Measurements from ENCODE around the gene DLG1. TPM values are rescaled to one million over a fixed set of nuclear protein-coding genes. Genes with fewer than 3 reads are reported as not detected.
A peak's percentile ranks its signal among the peaks of the same experiment; 100 is the strongest.

Gene DLG1
- total and polyA plus RNA-seq, 2 experiments from 2014 or later = 54.8 to 128 TPM

DNA sequence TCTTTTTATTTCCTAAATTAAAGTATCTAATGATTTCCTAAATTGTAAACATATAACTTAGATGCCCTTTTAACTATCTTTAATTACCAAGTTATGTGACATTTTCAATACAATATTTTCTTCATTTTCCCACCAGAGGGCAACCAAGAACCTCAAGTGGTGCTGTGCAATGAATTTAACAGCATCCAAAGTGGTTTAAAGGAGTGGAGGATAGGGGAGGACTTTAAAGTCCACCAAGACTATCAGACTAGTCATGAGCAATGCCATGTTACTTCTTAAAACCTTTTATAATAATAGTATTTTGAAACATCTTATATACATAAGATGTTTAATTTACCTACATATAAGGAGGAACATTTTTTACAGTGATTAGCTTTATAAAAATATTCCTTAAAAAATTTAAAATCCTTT is 74.4 kb downstream of the DLG1 start:
- no peak overlapping the region for H3K4me2 ChIP-seq
- H3K4me3 ChIP-seq = no peak overlapping the region
- no peaks in the 10 kb centered on the region for H3K9me3 ChIP-seq (ENCODE audit: low read depth)
- H2AFZ ChIP-seq = no peak overlapping the region
- H3K27me3 ChIP-seq = no peaks in the 10 kb centered on the region
- H3K36me3 ChIP-seq (replicated peaks; ENCODE audit: insufficient read depth, low read depth) = no peaks in the 10 kb centered on the region
- H3K79me2 ChIP-seq = peaks cover 97% of the 10 kb centered on the region
- H3K9me2 ChIP-seq (replicated peaks; ENCODE audit: insufficient read depth) = no peaks in the 10 kb centered on the region
- peak; percentile 61 for DNase-seq (ENCODE audit: low spot score)
- H3K4me1 ChIP-seq (ENCODE audit: insufficient read depth) = peaks cover 14% of the 10 kb centered on the region
- TF ChIP-seq EZH2 (IDR thresholded peaks at IDR 0.05; ENCODE audit: borderline replicate concordance) (no peak), EZH2phosphoT487 (IDR thresholded peaks at IDR 0.05; ENCODE audit: low read depth, severe bottlenecking, unreplicated experiment) (no peak)
- TF ChIP-seq, protein P1, sequence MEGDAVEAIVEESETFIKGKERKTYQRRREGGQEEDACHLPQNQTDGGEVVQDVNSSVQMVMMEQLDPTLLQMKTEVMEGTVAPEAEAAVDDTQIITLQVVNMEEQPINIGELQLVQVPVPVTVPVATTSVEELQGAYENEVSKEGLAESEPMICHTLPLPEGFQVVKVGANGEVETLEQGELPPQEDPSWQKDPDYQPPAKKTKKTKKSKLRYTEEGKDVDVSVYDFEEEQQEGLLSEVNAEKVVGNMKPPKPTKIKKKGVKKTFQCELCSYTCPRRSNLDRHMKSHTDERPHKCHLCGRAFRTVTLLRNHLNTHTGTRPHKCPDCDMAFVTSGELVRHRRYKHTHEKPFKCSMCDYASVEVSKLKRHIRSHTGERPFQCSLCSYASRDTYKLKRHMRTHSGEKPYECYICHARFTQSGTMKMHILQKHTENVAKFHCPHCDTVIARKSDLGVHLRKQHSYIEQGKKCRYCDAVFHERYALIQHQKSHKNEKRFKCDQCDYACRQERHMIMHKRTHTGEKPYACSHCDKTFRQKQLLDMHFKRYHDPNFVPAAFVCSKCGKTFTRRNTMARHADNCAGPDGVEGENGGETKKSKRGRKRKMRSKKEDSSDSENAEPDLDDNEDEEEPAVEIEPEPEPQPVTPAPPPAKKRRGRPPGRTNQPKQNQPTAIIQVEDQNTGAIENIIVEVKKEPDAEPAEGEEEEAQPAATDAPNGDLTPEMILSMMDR (IDR thresholded peaks at IDR 0.05; ENCODE audit: poor library complexity) = peak; percentile 66
- H4K20me1 ChIP-seq (ENCODE audit: insufficient read depth, poor library complexity, severe bottlenecking) = peaks cover 42% of the 10 kb centered on the region
- no peak overlapping the region for H3K27ac ChIP-seq

DNA sequence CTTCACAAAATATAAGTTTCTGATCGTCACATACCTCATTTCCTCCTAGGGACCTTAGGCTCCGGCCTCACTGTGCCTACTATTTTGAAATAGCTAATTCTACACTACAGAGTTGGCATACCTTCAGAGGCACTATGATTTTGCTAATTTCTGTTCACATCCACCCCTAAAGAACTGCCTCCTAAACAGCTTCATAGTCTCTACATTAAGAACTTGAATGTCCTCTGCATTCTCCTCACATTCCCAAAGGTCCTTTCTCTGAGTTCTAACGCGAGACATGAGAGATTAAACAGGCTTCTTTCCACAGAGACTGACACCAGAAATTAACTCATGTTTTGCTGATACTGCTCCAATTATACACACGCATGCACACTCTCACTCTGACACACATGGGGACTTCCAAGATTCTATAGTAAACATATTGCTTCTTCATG is 75.5 kb downstream of the DLG1 start:
- H3K79me2 ChIP-seq = peaks cover 97% of the 10 kb centered on the region
- H3K4me1 ChIP-seq (ENCODE audit: insufficient read depth) = peaks cover 6% of the 10 kb centered on the region
- no peak overlapping the region for H3K27ac ChIP-seq
- no peak for TF ChIP-seq EZH2phosphoT487 (IDR thresholded peaks at IDR 0.05; ENCODE audit: low read depth, severe bottlenecking, unreplicated experiment)
- H3K9me2 ChIP-seq (replicated peaks; ENCODE audit: insufficient read depth) = no peaks in the 10 kb centered on the region
- H3K36me3 ChIP-seq (replicated peaks; ENCODE audit: insufficient read depth, low read depth) = no peaks in the 10 kb centered on the region
- 62% methylated on average over 5 of the region's 5 CpGs for WGBS (ENCODE audit: low lambda C conversion rate, missing lambda C conversion rate)
- peaks cover 34% of the 10 kb centered on the region for H4K20me1 ChIP-seq (ENCODE audit: insufficient read depth, poor library complexity, severe bottlenecking)
- no peak overlapping the region for H3K4me2 ChIP-seq
- H3K9me3 ChIP-seq (ENCODE audit: low read depth) = no peaks in the 10 kb centered on the region
- no peak for DNase-seq (ENCODE audit: low spot score)
- H2AFZ ChIP-seq = no peak overlapping the region
- no peaks in the 10 kb centered on the region for H3K27me3 ChIP-seq
- no peak overlapping the region for H3K4me3 ChIP-seq

DNA sequence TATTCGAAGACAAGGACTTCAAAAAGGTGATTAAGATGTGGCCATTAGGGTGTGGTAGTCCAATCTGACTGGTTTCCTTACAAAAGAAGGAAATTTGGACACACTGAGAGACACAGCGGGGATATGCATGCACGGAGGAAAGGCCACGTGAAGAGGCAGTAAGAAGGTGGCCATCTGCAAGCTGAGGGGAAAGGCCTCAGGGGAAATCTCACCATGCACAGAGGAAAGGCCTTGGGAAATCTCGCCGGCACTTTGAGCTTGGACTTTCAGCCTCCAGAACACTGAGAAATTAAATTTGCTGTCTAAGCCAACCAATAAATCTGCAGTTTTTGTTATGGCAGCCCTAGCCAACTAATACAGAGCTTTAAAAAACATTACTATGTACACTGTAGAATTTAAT is 78.8 kb downstream of the DLG1 start:
- Histone ChIP-seq H3K4me1 (ENCODE audit: insufficient read depth) (no peaks in the 10 kb centered on the region), H4K20me1 (ENCODE audit: insufficient read depth, poor library complexity, severe bottlenecking) (peaks cover 48% of the 10 kb centered on the region), H3K4me3 (no peak overlapping the region), H3K79me2 (peaks cover 97% of the 10 kb centered on the region), H3K4me2 (no peak overlapping the region), H3K9me3 (ENCODE audit: low read depth) (no peaks in the 10 kb centered on the region), H3K27ac (no peak overlapping the region), H3K36me3 (replicated peaks; ENCODE audit: insufficient read depth, low read depth) (no peaks in the 10 kb centered on the region), H2AFZ (no peak overlapping the region), H3K9me2 (replicated peaks; ENCODE audit: insufficient read depth) (no peaks in the 10 kb centered on the region), H3K27me3 (no peaks in the 10 kb centered on the region)
- peak; percentile 12 for DNase-seq (ENCODE audit: low spot score)
- 83% methylated on average over 6 of the region's 6 CpGs for WGBS (ENCODE audit: low lambda C conversion rate, missing lambda C conversion rate)
- TF ChIP-seq, protein P1 (IDR thresholded peaks at IDR 0.05; ENCODE audit: poor library complexity) = no peak
- no peak for TF ChIP-seq EZH2phosphoT487 (IDR thresholded peaks at IDR 0.05; ENCODE audit: low read depth, severe bottlenecking, unreplicated experiment)
- no peak for TF ChIP-seq EZH2 (IDR thresholded peaks at IDR 0.05; ENCODE audit: borderline replicate concordance)

DNA sequence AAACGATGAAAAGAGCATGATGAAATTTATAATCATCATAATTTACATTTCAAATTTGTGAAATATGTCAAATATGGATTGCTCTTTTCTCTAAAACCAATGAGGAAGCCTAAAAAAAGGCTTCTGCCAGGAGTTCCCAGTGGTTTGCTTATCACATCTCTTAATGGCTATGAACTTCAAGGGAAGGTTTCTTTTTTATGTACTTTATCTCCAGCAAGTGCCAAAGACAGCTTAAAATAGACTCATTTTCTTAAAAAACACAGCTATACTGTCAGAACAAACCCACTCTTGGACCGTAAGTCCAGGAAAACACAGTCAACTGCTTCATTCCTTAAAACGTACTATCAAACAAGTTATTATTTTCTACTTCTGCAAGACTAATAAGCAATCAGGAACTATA is 80.2 kb downstream of the DLG1 start:
- TF ChIP-seq EZH2phosphoT487 (IDR thresholded peaks at IDR 0.05; ENCODE audit: low read depth, severe bottlenecking, unreplicated experiment) = no peak
- TF ChIP-seq, protein P1 (IDR thresholded peaks at IDR 0.05; ENCODE audit: poor library complexity) = no peak
- no peak for TF ChIP-seq EZH2 (IDR thresholded peaks at IDR 0.05; ENCODE audit: borderline replicate concordance)
- H3K27ac ChIP-seq = no peak overlapping the region
- H3K4me3 ChIP-seq = no peak overlapping the region
- no peak for DNase-seq (ENCODE audit: low spot score)
- no peaks in the 10 kb centered on the region for H3K27me3 ChIP-seq
- peaks cover 43% of the 10 kb centered on the region for H4K20me1 ChIP-seq (ENCODE audit: insufficient read depth, poor library complexity, severe bottlenecking)
- no peak overlapping the region for H2AFZ ChIP-seq
- H3K9me2 ChIP-seq (replicated peaks; ENCODE audit: insufficient read depth) = no peaks in the 10 kb centered on the region
- WGBS (ENCODE audit: low lambda C conversion rate, missing lambda C conversion rate) = 77% methylated on average over 3 of the region's 3 CpGs
- no peaks in the 10 kb centered on the region for H3K9me3 ChIP-seq (ENCODE audit: low read depth)
- no peaks in the 10 kb centered on the region for H3K4me1 ChIP-seq (ENCODE audit: insufficient read depth)
- peaks cover 99% of the 10 kb centered on the region for H3K79me2 ChIP-seq
- no peak overlapping the region for H3K4me2 ChIP-seq
- no peaks in the 10 kb centered on the region for H3K36me3 ChIP-seq (replicated peaks; ENCODE audit: insufficient read depth, low read depth)
